ENCODE data around the gene ST3GAL4. TPM values are rescaled to one million over a fixed set of nuclear protein-coding genes. Genes with fewer than 3 reads are reported as not detected.

Gene ST3GAL4
- total RNA-seq, 1 experiment from 2014 or later: 17.3 TPM

DNA sequence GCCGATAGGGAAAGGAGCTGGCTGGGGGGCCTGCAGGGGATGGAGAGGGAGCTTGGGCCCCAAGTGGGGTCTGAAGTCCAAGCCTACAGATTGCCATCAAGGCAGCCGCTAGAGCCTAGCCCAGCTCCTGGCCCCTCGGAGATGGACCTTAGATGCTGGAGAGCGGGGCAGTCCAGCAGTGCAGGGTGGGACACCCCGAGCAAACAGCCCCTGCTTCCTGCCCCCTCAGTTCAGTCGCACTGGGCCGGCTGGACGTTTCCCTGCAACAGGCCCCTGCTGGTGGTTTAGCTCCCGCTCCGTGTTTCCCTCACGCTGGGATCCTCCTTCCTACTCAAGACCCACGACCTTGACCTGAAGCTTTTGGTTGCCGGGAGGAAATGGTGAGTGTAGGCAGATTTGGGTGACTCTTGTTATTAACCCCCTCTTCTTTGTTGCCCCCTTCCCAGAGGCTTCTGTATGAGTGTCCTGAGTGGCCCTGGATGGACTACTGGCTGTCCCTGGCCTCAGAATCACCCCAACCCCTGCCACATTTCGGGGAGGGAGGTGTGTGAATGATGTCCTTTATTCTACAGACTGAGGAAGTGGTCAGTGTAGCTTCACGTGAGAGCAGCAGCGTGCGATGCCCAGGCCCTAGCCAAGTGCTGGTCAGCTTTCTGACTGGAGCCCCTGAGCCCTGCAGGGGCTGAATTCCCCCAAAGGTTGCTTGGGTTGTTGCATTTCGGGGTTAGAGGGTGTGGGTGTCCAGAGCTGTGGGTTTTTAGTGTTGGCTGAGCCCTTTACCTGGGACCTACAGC, 2.7 kb downstream of the ST3GAL4 start:
- CTCF ChIA-PET: interaction anchor here (0.8 to 3.2 kb wide), 5 partner anchors 34 to 83 kb away, joined by 3 to 17 read pairs (median 4); no protein-coding TSS in a partner anchor
- Mint-ChIP-seq H3K27me3 (ENCODE audit: low read depth) (no peaks in the 10 kb centered on the region), H3K9me3 (no peaks in the 10 kb centered on the region), H3K4me1 (peaks cover 46% of the 10 kb centered on the region), H3K36me3 (no peaks in the 10 kb centered on the region), H3K4me3 (no peak overlapping the region), H3K27ac (no peak overlapping the region)
- TF ChIP-seq GABPB1 (CRISPR knock-in tag; IDR thresholded peaks at IDR 0.05) (no peak), ZNF232 (CRISPR knock-in tag; IDR thresholded peaks at IDR 0.05) (no peak), E2F5 (CRISPR knock-in tag; IDR thresholded peaks at IDR 0.05) (no peak), FOXK1 (CRISPR knock-in tag; IDR thresholded peaks at IDR 0.05) (no peak), ZNF121 (CRISPR knock-in tag; IDR thresholded peaks at IDR 0.05) (no peak), SP1 (CRISPR knock-in tag; conservative IDR thresholded peaks at IDR 0.05) (no peak), KAT7 (CRISPR knock-in tag; IDR thresholded peaks at IDR 0.05; ENCODE audit: borderline replicate concordance) (no peak), ZNF512 (CRISPR knock-in tag; IDR thresholded peaks at IDR 0.05; ENCODE audit: borderline replicate concordance) (no peak)
- TF ChIP-seq, protein P1, sequence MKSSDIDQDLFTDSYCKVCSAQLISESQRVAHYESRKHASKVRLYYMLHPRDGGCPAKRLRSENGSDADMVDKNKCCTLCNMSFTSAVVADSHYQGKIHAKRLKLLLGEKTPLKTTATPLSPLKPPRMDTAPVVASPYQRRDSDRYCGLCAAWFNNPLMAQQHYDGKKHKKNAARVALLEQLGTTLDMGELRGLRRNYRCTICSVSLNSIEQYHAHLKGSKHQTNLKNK (CRISPR knock-in tag; IDR thresholded peaks at IDR 0.05): no peak
- ATAC-seq (no peak), DNase-seq (ENCODE audit: low spot score) (no peak)
- POLR2A ChIA-PET: interaction anchor here (0.5 kb wide), 1 partner anchor 62 kb away, joined by 5 read pairs; no protein-coding TSS in a partner anchor

GRCh38 chr11:126358763-126359160, 3.3 kb downstream of the ST3GAL4 start:
- Mint-ChIP-seq H3K4me1 (peaks cover 42% of the 10 kb centered on the region), H3K27ac (no peak overlapping the region), H3K27me3 (ENCODE audit: low read depth) (no peaks in the 10 kb centered on the region), H3K36me3 (no peaks in the 10 kb centered on the region), H3K9me3 (no peaks in the 10 kb centered on the region), H3K4me3 (no peak overlapping the region)
- TF ChIP-seq NR1H2 (CRISPR knock-in tag; IDR thresholded peaks at IDR 0.05) (no peak), GRHL2 (CRISPR knock-in tag; IDR thresholded peaks at IDR 0.05; ENCODE audit: insufficient replicate concordance, severe bottlenecking) (no peak), MXD4 (CRISPR knock-in tag; IDR thresholded peaks at IDR 0.05; ENCODE audit: borderline replicate concordance) (no peak), STAT6 (CRISPR knock-in tag; conservative IDR thresholded peaks at IDR 0.05; ENCODE audit: low read depth) (no peak)
- TF ChIP-seq, protein P1 (CRISPR knock-in tag; IDR thresholded peaks at IDR 0.05): no peak
- DNase-seq (ENCODE audit: low spot score): no peak
- no peak for ATAC-seq
- ChIA-PET POLR2A (no interaction called here), CTCF (interaction anchor here (0.8 to 3.2 kb wide), 5 partner anchors 34 to 122 kb away, joined by 3 to 17 read pairs (median 4); no protein-coding TSS in a partner anchor)

- ATAC-seq (no peak), DNase-seq (ENCODE audit: low spot score) (no peak)
- H3K4me3 Mint-ChIP-seq: no peak overlapping the region
- no peaks in the 10 kb centered on the region for H3K36me3 Mint-ChIP-seq
- CTCF ChIA-PET: interaction anchor here (1.4 to 3.2 kb wide), 3 partner anchors 33 to 121 kb away, joined by 4 to 17 read pairs (median 9); no protein-coding TSS in a partner anchor
- no peak overlapping the region for H3K27ac Mint-ChIP-seq
- no peaks in the 10 kb centered on the region for H3K27me3 Mint-ChIP-seq (ENCODE audit: low read depth)
- H3K9me3 Mint-ChIP-seq: no peaks in the 10 kb centered on the region
- POLR2A ChIA-PET: no interaction called here
- H3K4me1 Mint-ChIP-seq: peaks cover 38% of the 10 kb centered on the region
- TF ChIP-seq SP1 (CRISPR knock-in tag; conservative IDR thresholded peaks at IDR 0.05) (no peak), TP53 (CRISPR knock-in tag; IDR thresholded peaks at IDR 0.05) (no peak), SMAD3 (CRISPR knock-in tag; IDR thresholded peaks at IDR 0.05; ENCODE audit: borderline replicate concordance) (no peak), MYBL2 (CRISPR knock-in tag; IDR thresholded peaks at IDR 0.05) (no peak), ERG (CRISPR knock-in tag; IDR thresholded peaks at IDR 0.05) (no peak)
- TF ChIP-seq, protein P2, sequence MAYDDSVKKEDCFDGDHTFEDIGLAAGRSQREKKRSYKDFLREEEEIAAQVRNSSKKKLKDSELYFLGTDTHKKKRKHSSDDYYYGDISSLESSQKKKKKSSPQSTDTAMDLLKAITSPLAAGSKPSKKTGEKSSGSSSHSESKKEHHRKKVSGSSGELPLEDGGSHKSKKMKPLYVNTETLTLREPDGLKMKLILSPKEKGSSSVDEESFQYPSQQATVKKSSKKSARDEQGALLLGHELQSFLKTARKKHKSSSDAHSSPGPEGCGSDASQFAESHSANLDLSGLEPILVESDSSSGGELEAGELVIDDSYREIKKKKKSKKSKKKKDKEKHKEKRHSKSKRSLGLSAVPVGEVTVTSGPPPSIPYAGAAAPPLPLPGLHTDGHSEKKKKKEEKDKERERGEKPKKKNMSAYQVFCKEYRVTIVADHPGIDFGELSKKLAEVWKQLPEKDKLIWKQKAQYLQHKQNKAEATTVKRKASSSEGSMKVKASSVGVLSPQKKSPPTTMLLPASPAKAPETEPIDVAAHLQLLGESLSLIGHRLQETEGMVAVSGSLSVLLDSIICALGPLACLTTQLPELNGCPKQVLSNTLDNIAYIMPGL (CRISPR knock-in tag; IDR thresholded peaks at IDR 0.05): no peak
These were observed 4.1 kb downstream of the ST3GAL4 start for GRCh38 chr11:126359431-126360048.
